ENCODE measurements around the gene PSMA5.
"Not testable (repeated sequence)": the region's sequence is repeated elsewhere in the genome, so short reads cannot be mapped to it uniquely, and the experiment has no call there.

Gene PSMA5

DNA sequence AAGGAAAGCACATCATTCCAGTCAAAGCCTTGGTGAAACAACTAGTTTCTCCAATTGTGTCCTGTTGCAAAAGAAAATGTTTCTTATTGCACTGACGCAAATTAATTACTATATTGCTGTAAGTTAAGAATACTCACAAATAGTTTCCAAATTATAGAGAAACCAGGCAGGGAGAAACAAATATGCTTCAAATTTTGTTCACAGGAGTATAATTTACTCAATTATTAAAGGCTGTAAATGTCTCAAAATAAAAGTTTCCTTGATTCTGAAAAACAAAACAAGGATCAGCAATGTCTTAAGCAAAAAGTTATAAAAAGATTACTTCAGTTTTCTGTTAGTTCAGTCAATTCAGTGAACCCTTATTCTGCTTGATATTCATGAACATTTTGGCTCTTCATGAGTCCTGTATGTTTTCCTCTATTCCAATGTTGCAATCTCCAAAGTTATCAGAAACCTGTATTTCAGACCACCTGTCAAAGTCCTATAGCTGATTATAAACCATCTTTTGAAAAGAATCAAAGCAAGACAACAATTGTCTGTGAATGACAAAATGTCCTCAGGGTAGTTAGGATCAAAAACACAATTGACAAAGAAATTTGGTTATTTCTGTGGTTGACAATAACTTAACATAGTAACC lies 28.4 kb upstream of the PSMA5 start:
- Histone ChIP-seq H3K9me3 (ENCODE audit: insufficient read depth, low read depth, low read length) (no peaks in the 10 kb centered on the region), H4K91ac (ENCODE audit: low read depth, low read length) (no peak overlapping the region), H2BK120ac (ENCODE audit: insufficient read depth, low read length, poor library complexity) (no peak overlapping the region), H3K79me2 (ENCODE audit: control insufficient read depth, insufficient read depth, low read length, poor library complexity) (no peaks in the 10 kb centered on the region), H3K27me3 (ENCODE audit: insufficient read depth, low read length) (no peaks in the 10 kb centered on the region), H3K4me3 (ENCODE audit: low read depth, low read length) (no peak overlapping the region), H3K18ac (ENCODE audit: low read length) (no peak overlapping the region), H3K27ac (ENCODE audit: low read depth, low read length) (no peak overlapping the region), H2AK5ac (ENCODE audit: low read length) (no peak overlapping the region), H2AFZ (ENCODE audit: insufficient read depth, low read length, poor library complexity) (no peak overlapping the region), H3K79me1 (ENCODE audit: low read length) (no peaks in the 10 kb centered on the region), H3K23ac (ENCODE audit: low read length) (no peak overlapping the region), H3K4me2 (ENCODE audit: low read length) (no peak overlapping the region), H2BK12ac (ENCODE audit: low read length) (no peak overlapping the region), H3K4me1 (ENCODE audit: control insufficient read depth in 1 of 2, insufficient read depth in 2 of 2, low read length in 2 of 2) (no peaks in the 10 kb centered on the region), H3K14ac (ENCODE audit: low read length) (no peak overlapping the region), H4K8ac (ENCODE audit: low read depth, low read length) (no peak overlapping the region), H3K36me3 (ENCODE audit: control insufficient read depth in 1 of 2, insufficient read depth in 2 of 2, low read length in 2 of 2) (no peaks in the 10 kb centered on the region), H3K9ac (ENCODE audit: low read length) (no peak overlapping the region), H3K4ac (ENCODE audit: low read depth, low read length) (no peak overlapping the region), H4K12ac (ENCODE audit: low read depth, low read length) (no peak overlapping the region), H2BK5ac (ENCODE audit: low read depth, low read length, poor library complexity) (no peak overlapping the region)
- no CpG with 5 or more reads among the region's 1 CpG for WGBS (ENCODE audit: extremely low coverage, insufficient coverage, insufficient read length)
- peak in 1 of 2 donors; percentile 7 for DNase-seq

DNA sequence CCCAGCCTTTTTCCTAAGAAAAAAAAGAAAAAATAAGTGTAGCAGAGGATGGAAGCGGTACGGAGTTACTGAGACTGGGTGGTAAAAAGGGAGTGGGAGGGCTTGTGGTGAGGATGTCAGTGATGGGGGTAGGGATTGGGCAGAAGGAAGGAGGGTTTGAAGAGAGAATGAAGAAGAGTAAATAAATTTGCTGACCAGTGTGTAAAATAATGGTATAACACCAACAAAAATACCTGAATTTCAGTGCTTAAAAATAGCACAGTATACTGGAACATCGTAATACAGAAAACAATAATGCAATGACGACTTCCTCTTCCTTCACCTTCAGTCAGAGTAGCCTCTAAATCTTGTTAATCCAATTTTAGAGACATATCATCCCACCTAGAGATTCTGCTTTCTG lies 21.3 kb upstream of the PSMA5 start:
- Histone ChIP-seq H4K12ac (ENCODE audit: low read depth, low read length) (no peak overlapping the region), H3K36me3 (ENCODE audit: control insufficient read depth in 1 of 2, insufficient read depth in 2 of 2, low read length in 2 of 2) (no peaks in the 10 kb centered on the region), H3K4me1 (ENCODE audit: control insufficient read depth in 1 of 2, insufficient read depth in 2 of 2, low read length in 2 of 2) (no peaks in the 10 kb centered on the region), H3K4me2 (ENCODE audit: low read length) (no peak overlapping the region), H2BK12ac (ENCODE audit: low read length) (no peak overlapping the region), H3K9me3 (ENCODE audit: insufficient read depth, low read depth, low read length) (no peaks in the 10 kb centered on the region), H3K14ac (ENCODE audit: low read length) (no peak overlapping the region), H3K79me1 (ENCODE audit: low read length) (no peaks in the 10 kb centered on the region), H2BK5ac (ENCODE audit: low read depth, low read length, poor library complexity) (no peak overlapping the region), H2BK120ac (ENCODE audit: insufficient read depth, low read length, poor library complexity) (no peak overlapping the region), H3K4me3 (ENCODE audit: low read depth, low read length) (no peak overlapping the region), H3K9ac (ENCODE audit: low read length) (no peak overlapping the region), H3K23ac (ENCODE audit: low read length) (no peak overlapping the region), H2AFZ (ENCODE audit: insufficient read depth, low read length, poor library complexity) (no peak overlapping the region), H3K27me3 (ENCODE audit: insufficient read depth, low read length) (no peaks in the 10 kb centered on the region), H3K79me2 (ENCODE audit: control insufficient read depth, insufficient read depth, low read length, poor library complexity) (no peaks in the 10 kb centered on the region), H3K4ac (ENCODE audit: low read depth, low read length) (no peak overlapping the region), H3K27ac (ENCODE audit: low read depth, low read length) (no peak overlapping the region), H4K8ac (ENCODE audit: low read depth, low read length) (no peak overlapping the region), H2AK5ac (ENCODE audit: low read length) (no peak overlapping the region), H3K18ac (ENCODE audit: low read length) (no peak overlapping the region), H4K91ac (ENCODE audit: low read depth, low read length) (no peak overlapping the region)
- WGBS (ENCODE audit: extremely low coverage, insufficient coverage, insufficient read length): no CpG with 5 or more reads among the region's 4 CpGs
- DNase-seq: no peak

DNA sequence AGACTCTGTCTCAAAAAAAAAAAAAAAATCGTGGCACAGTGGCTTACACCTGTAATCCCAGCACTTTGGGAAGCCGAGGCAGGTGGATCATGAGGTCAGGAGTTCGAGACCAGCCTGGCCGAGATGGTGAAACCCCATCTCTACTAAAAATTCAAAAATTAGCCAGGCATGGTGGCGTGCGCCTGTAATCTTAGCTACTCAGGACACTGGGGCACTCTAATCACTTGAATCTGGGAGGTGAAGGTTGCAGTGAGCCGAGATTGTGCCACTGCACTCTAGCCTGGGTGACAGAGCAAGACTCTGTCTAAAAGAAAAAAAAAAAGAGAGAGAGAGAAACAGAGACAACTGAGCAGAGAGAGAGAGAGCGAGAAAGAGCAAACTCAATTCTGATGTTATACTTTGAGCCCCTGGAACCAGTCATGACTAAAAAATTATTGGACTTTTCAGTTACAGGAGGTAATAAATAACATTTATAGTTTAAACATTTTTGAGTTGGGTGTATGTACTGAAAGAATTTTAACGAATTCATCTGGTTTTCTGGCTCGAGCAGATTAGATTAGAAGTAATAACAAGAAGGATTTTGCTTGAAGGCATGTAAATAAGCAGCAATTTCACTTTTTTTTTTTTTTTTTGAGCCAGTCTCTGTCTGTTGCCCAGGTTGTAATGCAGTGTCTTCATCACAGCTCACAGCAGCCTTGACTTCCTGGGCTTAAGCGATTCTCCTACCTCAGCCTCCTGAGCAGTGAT lies 19.9 kb upstream of the PSMA5 start:
- H2BK5ac ChIP-seq (ENCODE audit: low read depth, low read length, poor library complexity); H4K91ac ChIP-seq (ENCODE audit: low read depth, low read length); H3K4me2 ChIP-seq (ENCODE audit: low read length); H3K27me3 ChIP-seq (ENCODE audit: insufficient read depth, low read length); H3K79me1 ChIP-seq (ENCODE audit: low read length); H3K9me3 ChIP-seq (ENCODE audit: insufficient read depth, low read depth, low read length); H3K4ac ChIP-seq (ENCODE audit: low read depth, low read length); H2BK120ac ChIP-seq (ENCODE audit: insufficient read depth, low read length, poor library complexity); H2AK5ac ChIP-seq (ENCODE audit: low read length); H2BK12ac ChIP-seq (ENCODE audit: low read length); H3K79me2 ChIP-seq (ENCODE audit: control insufficient read depth, insufficient read depth, low read length, poor library complexity); H4K12ac ChIP-seq (ENCODE audit: low read depth, low read length); H3K4me1 ChIP-seq (ENCODE audit: control insufficient read depth in 1 of 2, insufficient read depth in 2 of 2, low read length in 2 of 2); H3K4me3 ChIP-seq (ENCODE audit: low read depth, low read length); H2AFZ ChIP-seq (ENCODE audit: insufficient read depth, low read length, poor library complexity); H3K36me3 ChIP-seq (ENCODE audit: control insufficient read depth in 1 of 2, insufficient read depth in 2 of 2, low read length in 2 of 2); H3K27ac ChIP-seq (ENCODE audit: low read depth, low read length); H4K8ac ChIP-seq (ENCODE audit: low read depth, low read length); H3K23ac ChIP-seq (ENCODE audit: low read length); H3K14ac ChIP-seq (ENCODE audit: low read length); H3K18ac ChIP-seq (ENCODE audit: low read length); H3K9ac ChIP-seq (ENCODE audit: low read length): not testable (repeated sequence)
- WGBS (ENCODE audit: extremely low coverage, insufficient coverage, insufficient read length): no CpG with 5 or more reads among the region's 11 CpGs
- peak; percentile 50 to 93 for DNase-seq

GRCh38 chr1:109444346-109444745 lies 18.1 kb upstream of the PSMA5 start:
- Histone ChIP-seq H2BK120ac (ENCODE audit: insufficient read depth, low read length, poor library complexity) (no peak overlapping the region), H3K36me3 (ENCODE audit: control insufficient read depth in 1 of 2, insufficient read depth in 2 of 2, low read length in 2 of 2) (no peaks in the 10 kb centered on the region), H3K79me1 (ENCODE audit: low read length) (no peaks in the 10 kb centered on the region)

More at GRCh38 chr1:109444346-109444745, 18.1 kb upstream of the PSMA5 start:
- Histone ChIP-seq H4K12ac (ENCODE audit: low read depth, low read length) (no peak overlapping the region), H4K8ac (ENCODE audit: low read depth, low read length) (no peak overlapping the region), H3K4ac (ENCODE audit: low read depth, low read length) (no peak overlapping the region), H2BK5ac (ENCODE audit: low read depth, low read length, poor library complexity) (no peak overlapping the region), H4K91ac (ENCODE audit: low read depth, low read length) (no peak overlapping the region), H3K27me3 (ENCODE audit: insufficient read depth, low read length) (no peaks in the 10 kb centered on the region), H3K9me3 (ENCODE audit: insufficient read depth, low read depth, low read length) (no peaks in the 10 kb centered on the region), H3K4me1 (ENCODE audit: control insufficient read depth in 1 of 2, insufficient read depth in 2 of 2, low read length in 2 of 2) (no peaks in the 10 kb centered on the region), H3K4me3 (ENCODE audit: low read depth, low read length) (no peak overlapping the region), H3K18ac (ENCODE audit: low read length) (no peak overlapping the region), H3K23ac (ENCODE audit: low read length) (peak overlapping the region; percentile 8), H3K79me2 (ENCODE audit: control insufficient read depth, insufficient read depth, low read length, poor library complexity) (no peaks in the 10 kb centered on the region), H3K27ac (ENCODE audit: low read depth, low read length) (no peak overlapping the region), H3K4me2 (ENCODE audit: low read length) (no peak overlapping the region), H2AK5ac (ENCODE audit: low read length) (no peak overlapping the region), H2BK12ac (ENCODE audit: low read length) (no peak overlapping the region), H3K14ac (ENCODE audit: low read length) (no peak overlapping the region), H2AFZ (ENCODE audit: insufficient read depth, low read length, poor library complexity) (no peak overlapping the region), H3K9ac (ENCODE audit: low read length) (no peak overlapping the region)
- WGBS (ENCODE audit: extremely low coverage, insufficient coverage, insufficient read length): no CpG with 5 or more reads among the region's 1 CpG
- DNase-seq: peak in 1 of 2 donors; percentile 38

Measured in trophoblast cell (in vitro differentiated cells and primary cell).